Large intestine (tissue), 3 donors: ENCODE data around the gene TMEM184B. TPM values are rescaled to one million over a fixed set of nuclear protein-coding genes. Genes with fewer than 3 reads are reported as not detected.

Experiments used
- DNase-seq, 2 donors: peaks; one replicate each; pipeline versions ENCODE4 v3.0.0 to v3.0.0-alpha.2; 2013
- H3K27ac ChIP-seq: one replicate; pipeline ENCODE4 v1.5.1; 2013; ENCODE audit warnings: low read length
- H3K27me3 ChIP-seq: 2 replicates; pipeline ENCODE4 v1.6.1; 2013; ENCODE audit warnings: low read length; ENCODE audit not compliant: control insufficient read depth, insufficient read depth
- H3K36me3 ChIP-seq: 2 replicates; pipeline ENCODE4 v1.6.1; 2013; ENCODE audit warnings: low read length; ENCODE audit not compliant: control insufficient read depth, insufficient read depth
- H3K4me1 ChIP-seq: one replicate; pipeline ENCODE4 v1.6.1; 2013; ENCODE audit warnings: low read length; ENCODE audit not compliant: control insufficient read depth, insufficient read depth
- H3K4me3 ChIP-seq: one replicate; pipeline ENCODE4 v1.5.1; 2013; ENCODE audit warnings: low read length
- H3K9me3 ChIP-seq: one replicate; pipeline ENCODE4 v1.6.1; 2013; ENCODE audit warnings: mild to moderate bottlenecking, low read depth, low read length, moderate library complexity; ENCODE audit not compliant: control insufficient read depth
- WGBS: methylation state at CpG from one replicate; pipeline ENCODE4 v1.1.5; 2013; ENCODE audit warnings: low lambda C conversion rate; ENCODE audit not compliant: insufficient coverage; 5-methylcytosine and 5-hydroxymethylcytosine counted together
- polyA plus RNA-seq: library from polyadenylated mRNA; unstranded; fragments of 120-200 nt; gene quantifications from one replicate; pipeline ENCODE4 v1.2.1, GENCODE V29; 2013

The TMEM184B gene
- polyA plus RNA-seq, 1 donor: 56.5 TPM

- DNase-seq: no peak
- Histone ChIP-seq H3K27ac (no peak overlapping the region), H3K36me3 (peaks cover 55% of the 10 kb centered on the region), H3K27me3 (no peaks in the 10 kb centered on the region), H3K4me3 (no peak overlapping the region), H3K4me1 (peaks cover 24% of the 10 kb centered on the region), H3K9me3 (no peaks in the 10 kb centered on the region)
- 100% methylated on average over 1 of the region's 10 CpGs for WGBS
Measured at GRCh38 chr22:38308791-38309498, 36.1 kb upstream of the TMEM184B start.

DNA sequence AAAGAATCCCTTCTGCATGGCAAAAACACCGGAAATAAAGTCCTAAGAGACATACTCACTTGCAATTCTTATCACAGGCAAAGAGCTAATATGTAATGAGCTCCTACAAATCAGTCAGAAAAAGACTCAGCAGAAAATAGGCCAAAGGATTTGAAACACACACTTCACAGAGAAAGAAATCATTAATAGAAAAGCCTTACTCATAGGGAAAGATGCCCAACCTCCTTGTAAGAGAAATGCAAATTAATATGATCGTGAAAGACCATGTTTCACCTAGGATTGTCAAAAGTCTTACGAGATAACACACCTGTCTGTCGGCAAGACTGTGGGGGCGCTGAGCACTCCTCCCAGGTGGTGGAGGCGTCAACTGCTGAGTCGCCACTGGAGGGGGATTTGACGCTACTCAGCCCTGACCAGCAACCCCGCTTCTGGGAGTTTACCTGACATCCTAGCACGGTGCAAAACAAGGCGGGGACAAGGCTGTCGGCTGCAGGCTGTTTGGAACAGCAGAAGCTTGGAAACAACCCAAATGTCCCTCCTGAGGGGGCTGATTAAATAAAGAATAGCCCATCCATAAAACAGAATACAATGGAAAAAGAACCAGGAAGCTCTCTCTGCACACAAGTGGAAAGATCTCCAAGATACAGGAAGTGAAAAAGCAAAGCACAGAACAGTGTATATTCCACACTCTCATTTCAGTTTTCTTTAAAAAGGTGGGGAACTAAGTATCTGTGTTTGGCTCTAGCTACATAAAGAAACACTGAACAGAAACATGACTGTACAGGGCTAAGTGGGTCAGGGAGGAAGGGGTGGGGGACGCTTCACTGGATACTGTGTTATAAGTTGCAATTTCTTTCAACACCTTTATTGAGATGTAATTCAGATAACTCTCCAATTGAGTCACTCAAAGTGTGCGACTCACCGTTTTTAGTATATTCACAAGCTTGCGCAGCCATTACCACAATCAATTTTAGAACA lies 33.0 kb upstream of the TMEM184B start:
- Histone ChIP-seq H3K4me1 (peaks cover 15% of the 10 kb centered on the region), H3K9me3 (no peaks in the 10 kb centered on the region), H3K4me3 (no peak overlapping the region), H3K36me3 (peaks cover 61% of the 10 kb centered on the region), H3K27me3 (no peaks in the 10 kb centered on the region), H3K27ac (peak overlapping the region; percentile 55)
- DNase-seq: peak in 1 of 2 donors; percentile 48
- 0% methylated on average over 1 of the region's 16 CpGs for WGBS

DNA sequence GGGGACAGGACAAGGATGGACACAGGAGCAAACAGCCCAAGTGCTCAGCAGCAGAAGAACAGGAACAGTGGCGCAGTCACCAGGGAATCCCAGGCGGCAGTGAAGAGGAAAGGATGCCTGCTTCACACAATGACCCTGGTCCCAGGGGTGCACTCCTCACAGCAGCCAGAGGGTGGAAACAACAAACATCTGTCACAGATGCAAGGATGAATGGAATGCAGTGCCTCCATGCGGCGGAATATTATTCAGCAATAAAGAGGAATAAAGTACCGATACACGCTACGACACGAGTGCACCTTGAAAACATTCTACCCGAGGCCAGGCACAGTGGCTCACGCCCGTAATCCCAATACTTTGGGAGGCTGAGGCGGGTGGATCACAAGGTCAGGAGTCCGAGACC lies 31.7 kb upstream of the TMEM184B start:
- Histone ChIP-seq H3K36me3 (peaks cover 64% of the 10 kb centered on the region), H3K27ac (no peak overlapping the region), H3K27me3 (no peaks in the 10 kb centered on the region), H3K4me3 (no peak overlapping the region), H3K9me3 (no peaks in the 10 kb centered on the region), H3K4me1 (peaks cover 15% of the 10 kb centered on the region)
- no peak for DNase-seq
- WGBS: no CpG with 5 or more reads among the region's 13 CpGs

- Histone ChIP-seq H3K27me3 (no peaks in the 10 kb centered on the region), H3K9me3 (no peaks in the 10 kb centered on the region), H3K27ac (no peak overlapping the region), H3K4me1 (peaks cover 15% of the 10 kb centered on the region), H3K4me3 (no peak overlapping the region), H3K36me3 (peaks cover 66% of the 10 kb centered on the region)
- WGBS: no CpG with 5 or more reads among the region's 5 CpGs
- DNase-seq: no peak
Measured at GRCh38 chr22:38303974-38304373, 31.2 kb upstream of the TMEM184B start.

GRCh38 chr22:38302906-38303305 lies 30.1 kb upstream of the TMEM184B start:
- no peak for DNase-seq
- peaks cover 69% of the 10 kb centered on the region for H3K36me3 ChIP-seq
- WGBS: no CpG with 5 or more reads among the region's 19 CpGs
- H3K4me3 ChIP-seq: no peak overlapping the region
- peaks cover 15% of the 10 kb centered on the region for H3K4me1 ChIP-seq
- H3K9me3 ChIP-seq: no peaks in the 10 kb centered on the region
- no peaks in the 10 kb centered on the region for H3K27me3 ChIP-seq
- H3K27ac ChIP-seq: no peak overlapping the region

DNA sequence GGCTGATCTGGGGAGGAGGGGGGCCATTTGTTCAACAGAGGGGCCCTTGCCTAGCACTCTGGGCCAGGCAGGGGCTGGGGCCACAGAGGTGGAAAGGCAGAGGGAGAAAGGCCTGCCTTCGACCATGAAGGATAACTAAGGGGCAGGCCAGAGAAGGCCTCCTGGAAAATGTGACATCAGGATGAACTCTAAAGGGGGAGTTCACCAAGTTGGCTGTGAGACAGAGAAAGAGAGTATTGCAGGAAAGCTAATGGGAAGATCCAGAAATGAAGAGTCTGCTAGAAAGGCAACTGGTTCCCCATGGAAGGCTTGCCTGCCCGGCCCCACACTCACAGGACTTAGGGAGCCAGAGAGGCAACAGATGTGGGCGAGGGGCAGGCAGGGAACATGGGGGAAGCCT lies 28.1 kb upstream of the TMEM184B start:
- no peak overlapping the region for H3K27ac ChIP-seq
- peaks cover 86% of the 10 kb centered on the region for H3K36me3 ChIP-seq
- no peaks in the 10 kb centered on the region for H3K27me3 ChIP-seq
- H3K9me3 ChIP-seq: no peaks in the 10 kb centered on the region
- WGBS: 100% methylated on average over 1 of the region's 3 CpGs
- peaks cover 12% of the 10 kb centered on the region for H3K4me1 ChIP-seq
- DNase-seq: no peak
- no peak overlapping the region for H3K4me3 ChIP-seq

- H3K27me3 ChIP-seq: no peaks in the 10 kb centered on the region
- no peak overlapping the region for H3K27ac ChIP-seq
- H3K4me3 ChIP-seq: no peak overlapping the region
- WGBS: no CpG with 5 or more reads among the region's 26 CpGs
- H3K9me3 ChIP-seq: no peaks in the 10 kb centered on the region
- peaks cover 6% of the 10 kb centered on the region for H3K4me1 ChIP-seq
- no peak for DNase-seq
- peaks cover 91% of the 10 kb centered on the region for H3K36me3 ChIP-seq
Measured at GRCh38 chr22:38300197-38300945, 27.6 kb upstream of the TMEM184B start.

GRCh38 chr22:38299770-38300102 lies 26.9 kb upstream of the TMEM184B start:
- Histone ChIP-seq H3K9me3 (no peaks in the 10 kb centered on the region), H3K36me3 (peaks cover 98% of the 10 kb centered on the region), H3K4me1 (peaks cover 4% of the 10 kb centered on the region), H3K4me3 (no peak overlapping the region), H3K27ac (no peak overlapping the region), H3K27me3 (no peaks in the 10 kb centered on the region)
- DNase-seq: no peak
- no CpG with 5 or more reads among the region's 12 CpGs for WGBS

DNA sequence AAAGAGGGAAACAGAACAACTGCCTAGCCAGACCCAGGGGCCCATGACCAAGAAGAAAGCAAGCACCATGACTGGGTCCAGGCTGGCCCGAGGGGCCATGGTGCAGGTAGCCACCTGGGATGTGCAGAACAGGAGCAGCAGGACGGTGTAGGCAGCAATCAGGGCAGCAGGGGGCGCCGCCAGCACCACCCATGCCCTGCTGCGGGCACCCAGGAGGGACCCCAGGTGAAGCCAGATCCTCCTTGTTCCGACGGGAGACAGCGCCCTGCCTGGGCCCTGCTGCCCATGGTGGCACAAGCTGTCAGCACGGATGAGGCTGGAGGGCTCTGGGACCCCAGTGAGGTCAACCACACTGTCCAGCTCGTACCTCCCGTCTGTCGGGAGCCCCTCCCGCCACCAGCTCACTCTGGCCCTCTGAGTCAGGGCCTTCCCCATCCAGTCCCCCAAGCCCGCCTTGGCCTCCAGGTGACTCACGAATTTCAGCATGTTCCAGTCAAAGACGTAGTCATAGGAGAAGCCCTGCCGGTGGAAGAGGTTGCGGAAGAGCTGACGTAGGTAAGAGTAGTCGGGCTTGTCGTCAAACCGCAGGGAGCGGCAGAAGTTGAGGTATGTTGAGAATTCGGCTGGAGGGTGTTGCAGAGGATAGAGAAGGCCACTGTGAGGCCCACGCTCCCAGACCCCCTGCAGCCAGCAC lies 25.6 kb upstream of the TMEM184B start:
- DNase-seq: no peak
- Histone ChIP-seq H3K4me3 (no peak overlapping the region), H3K4me1 (no peaks in the 10 kb centered on the region), H3K9me3 (no peaks in the 10 kb centered on the region), H3K27me3 (no peaks in the 10 kb centered on the region), H3K36me3 (peaks cover 97% of the 10 kb centered on the region), H3K27ac (no peak overlapping the region)
- 97% methylated on average over 7 of the region's 25 CpGs for WGBS

DNA sequence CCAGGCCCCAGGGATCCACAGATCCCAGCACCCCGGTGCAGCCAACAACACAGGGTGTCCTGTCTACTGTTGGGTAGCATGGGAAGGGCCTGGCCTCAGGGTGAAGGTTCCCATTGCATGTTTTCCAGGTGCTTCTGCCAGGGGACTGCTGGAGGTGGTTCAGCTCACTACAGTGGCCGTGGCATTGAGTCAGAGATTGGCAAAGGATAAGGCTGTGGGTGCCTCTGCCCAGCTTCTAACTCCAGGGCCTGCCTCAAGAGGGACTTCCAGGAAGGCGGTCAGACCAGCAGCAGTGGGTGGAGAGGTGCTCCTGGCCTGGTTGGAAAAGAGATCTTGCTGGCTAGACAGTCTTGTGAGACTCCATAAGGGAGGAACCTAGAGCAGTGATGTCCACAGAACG lies 23.6 kb upstream of the TMEM184B start:
- DNase-seq: no peak
- Histone ChIP-seq H3K4me1 (peaks cover 17% of the 10 kb centered on the region), H3K36me3 (peaks cover 92% of the 10 kb centered on the region), H3K27ac (no peak overlapping the region), H3K4me3 (no peak overlapping the region), H3K9me3 (no peaks in the 10 kb centered on the region), H3K27me3 (no peaks in the 10 kb centered on the region)
- no CpG with 5 or more reads among the region's 4 CpGs for WGBS
